ENCODE results near the gene CDH12.

DNA sequence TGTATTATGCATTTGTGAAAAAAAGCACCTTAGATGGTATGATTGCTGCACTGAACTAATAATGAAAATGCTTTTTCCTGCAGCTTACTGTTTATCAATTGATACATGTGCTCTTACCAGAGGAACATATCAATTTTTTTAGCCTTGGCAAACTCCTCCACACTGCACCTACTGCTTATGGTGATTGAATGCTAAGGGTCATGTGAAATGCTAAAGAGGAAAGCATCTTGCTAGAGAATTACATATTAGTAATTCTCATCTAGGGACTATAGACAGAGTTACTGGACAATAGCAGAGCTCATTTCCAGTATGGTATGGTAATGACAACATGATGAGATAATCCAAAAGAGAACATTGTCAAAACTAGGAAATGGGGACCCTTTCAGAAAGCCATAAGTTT is 817.1 kb downstream of the CDH12 start:
- TF ChIP-seq EZH2 (IDR thresholded peaks at IDR 0.05; ENCODE audit: insufficient read depth, poor library complexity, severe bottlenecking) (no peak), EZH2phosphoT487 (IDR thresholded peaks at IDR 0.05; ENCODE audit: insufficient read depth, low read depth) (no peak)
